Ovary (tissue), 9 donors: ENCODE results near the gene CARMIL3. TPM values are rescaled to one million over a fixed set of nuclear protein-coding genes. Genes with fewer than 3 reads are reported as not detected.

ENCODE experiments used
- DNase-seq, 5 donors: peaks; one replicate each; pipeline ENCODE4 v3.0.0-alpha.2; 2019 to 2020
- H3K27ac ChIP-seq, 2 donors: fragments of 200-600 bp; one replicate each; pipeline versions ENCODE4 v1.5.1 to v1.8.0; 2019 to 2022
- H3K27me3 ChIP-seq: fragments of 200-600 bp; one replicate; pipeline ENCODE4 v1.8.0; 2022
- H3K36me3 ChIP-seq: fragments of 200-600 bp; sonication (generic); one replicate; pipeline ENCODE4 v1.5.1; 2019
- H3K4me1 ChIP-seq: one replicate; pipeline ENCODE4 v1.8.1; 2013; ENCODE audit warnings: mild to moderate bottlenecking, moderate library complexity; ENCODE audit not compliant: insufficient read depth
- H3K4me3 ChIP-seq: fragments of 200-600 bp; sonication (generic); one replicate; pipeline ENCODE4 v1.5.1; 2017
- H3K9me3 ChIP-seq, 2 donors: fragments of 200-600 bp in 1 of 2; sonication (generic) in 1 of 2; one replicate each; pipeline versions ENCODE4 v1.5.1 to v1.8.1; 2013 to 2019; ENCODE audit warnings: mild to moderate bottlenecking in 1 of 2, moderate library complexity in 1 of 2
- EP300 ChIP-seq: sonication (generic); formaldehyde crosslinking; IDR thresholded peaks from one replicate; pipeline ENCODE4 v1.6.1; 2017; ENCODE audit warnings: antibody characterized with exemption
- POLR2A ChIP-seq: fragments of 450-650 bp; IDR thresholded peaks from one replicate; pipeline ENCODE4 v1.6.1; 2017; ENCODE audit warnings: antibody characterized with exemption, mild to moderate bottlenecking, moderate library complexity
- WGBS, 3 donors: extraction: QIAGEN DNeasy Blood & Tissue Kit in 1 of 3; methylation state at CpG; one replicate each; pipeline versions ENCODE4 v1.1.5 to v1.1.7; 2013 to 2017; 5-methylcytosine and 5-hydroxymethylcytosine counted together
- intact Hi-C, 4 donors: fragments of 100-400 bp; cut with DNase I; formaldehyde crosslinking; loops; one replicate each; pipeline versions ENCODE4 v1.11.0 to v1.15.1; 2022 to 2023
- polyA plus RNA-seq, 2 donors: library from polyadenylated mRNA; stranded (reverse); fragments of 200-250 nt in 1 of 2; fragments of 350-450 nt in 1 of 2; fragmentation: Illumina TruSeq in 1 of 2; extraction: RNeasy Lipid Tissue Mini Kit (QIAGEN cat#74804) in 1 of 2; gene quantifications; one replicate each; pipeline ENCODE4 v1.2.3, GENCODE V29; 2013 to 2014
- total RNA-seq, 7 donors: library from RNA; depleted of rRNA in 2 of 7; stranded (reverse); fragments of >200 nt in 2 of 7; fragmentation: NEBNext Ultra II Directional in 3 of 7; extraction: Animal tissue kit (Norgen Biotek cat#: 25700) in 3 of 7; gene quantifications; one replicate each; pipeline versions ENCODE4 v1.1.0 to v1.2.4, GENCODE V29; 2016 to 2023
- TF ChIP-seq, protein P1 (sequence below), 3 donors: fragments of 450-650 bp in 2 of 3; fragments of 200-600 bp in 1 of 3; IDR thresholded peaks; one replicate each; pipeline versions ENCODE4 v1.5.1 to v1.8.0; 2016 to 2022; ENCODE audit warnings: antibody characterized with exemption in 3 of 3, mild to moderate bottlenecking in 1 of 3
- donor health status: DM: no; HTN: no; CAD: no; lungs with moderate emphysema.
- donor health status: DM: no; HTN: no; CAD: no.
- donor health status: Bipolar disorder and iron deficiency.
- donor health status: DM: yes; HTN: yes; CAD: no.
- donor health status: DM: no; HTN: no; CAD: no.
- donor health status: DM: yes; HTN: yes; CAD: no.

The CARMIL3 gene
- total and polyA plus RNA-seq, 9 donors: 0.08 to 1.3 (median 0.25) TPM; not detected in 1

DNA sequence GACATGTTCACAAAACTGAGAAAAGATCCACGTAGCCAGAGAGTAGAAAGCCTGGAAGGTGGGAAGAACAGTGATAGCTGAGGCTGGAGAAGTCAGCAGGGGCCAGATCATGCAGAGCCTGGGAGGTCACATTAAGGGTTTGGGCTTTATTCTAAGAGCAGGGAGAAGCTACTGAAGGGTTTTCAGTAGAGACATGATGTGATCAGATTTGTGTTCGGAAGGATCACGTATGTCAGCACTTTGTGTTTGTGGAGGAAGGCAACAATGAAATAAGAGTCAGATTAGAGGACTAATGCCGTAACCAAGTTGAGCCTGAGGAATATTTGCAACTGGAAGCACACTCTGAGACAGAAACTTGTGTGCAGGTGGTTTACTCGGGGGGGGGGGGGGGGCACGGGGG is 38.1 kb downstream of the CARMIL3 start:
- WGBS, 3 donors: 80 to 82% (median 82%) methylated on average over 6 of the region's 6 CpGs
- peaks cover 3% of the 10 kb centered on the region for H3K4me1 ChIP-seq
- no peaks in the 10 kb centered on the region for H3K9me3 ChIP-seq
- no peaks in the 10 kb centered on the region for H3K36me3 ChIP-seq
- TF ChIP-seq, protein P1, sequence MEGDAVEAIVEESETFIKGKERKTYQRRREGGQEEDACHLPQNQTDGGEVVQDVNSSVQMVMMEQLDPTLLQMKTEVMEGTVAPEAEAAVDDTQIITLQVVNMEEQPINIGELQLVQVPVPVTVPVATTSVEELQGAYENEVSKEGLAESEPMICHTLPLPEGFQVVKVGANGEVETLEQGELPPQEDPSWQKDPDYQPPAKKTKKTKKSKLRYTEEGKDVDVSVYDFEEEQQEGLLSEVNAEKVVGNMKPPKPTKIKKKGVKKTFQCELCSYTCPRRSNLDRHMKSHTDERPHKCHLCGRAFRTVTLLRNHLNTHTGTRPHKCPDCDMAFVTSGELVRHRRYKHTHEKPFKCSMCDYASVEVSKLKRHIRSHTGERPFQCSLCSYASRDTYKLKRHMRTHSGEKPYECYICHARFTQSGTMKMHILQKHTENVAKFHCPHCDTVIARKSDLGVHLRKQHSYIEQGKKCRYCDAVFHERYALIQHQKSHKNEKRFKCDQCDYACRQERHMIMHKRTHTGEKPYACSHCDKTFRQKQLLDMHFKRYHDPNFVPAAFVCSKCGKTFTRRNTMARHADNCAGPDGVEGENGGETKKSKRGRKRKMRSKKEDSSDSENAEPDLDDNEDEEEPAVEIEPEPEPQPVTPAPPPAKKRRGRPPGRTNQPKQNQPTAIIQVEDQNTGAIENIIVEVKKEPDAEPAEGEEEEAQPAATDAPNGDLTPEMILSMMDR (IDR thresholded peaks at IDR 0.05): no peak
- TF ChIP-seq POLR2A: no peak
- no peak for TF ChIP-seq EP300
- no peaks in the 10 kb centered on the region for H3K27me3 ChIP-seq
- DNase-seq: no peak
- intact Hi-C loops: loop anchor here in 1 of 4 donors (10.0 kb wide), 1 partner anchor 105 kb away; the partner anchor contains the start of gene DHRS4L2
- no peak overlapping the region for H3K4me3 ChIP-seq
- H3K27ac ChIP-seq: no peak overlapping the region

DNA sequence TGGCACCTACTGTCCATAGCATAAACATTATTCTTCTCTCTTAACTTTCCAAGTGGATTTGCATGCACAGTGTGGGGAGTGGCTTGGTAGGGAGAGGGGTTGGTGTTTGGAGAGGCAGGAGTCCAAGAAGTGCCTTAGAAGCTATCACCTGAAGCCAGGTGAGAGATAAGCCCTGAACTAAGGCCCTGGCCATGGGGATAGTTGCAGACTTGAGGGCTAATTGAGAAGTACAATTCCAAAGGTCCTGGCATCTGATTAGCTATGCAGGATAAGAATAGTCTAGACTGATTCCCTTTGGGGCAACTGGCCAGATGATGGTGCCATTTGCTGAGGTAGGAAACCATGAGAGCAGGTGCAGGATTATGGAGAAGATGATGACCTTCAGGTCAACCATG is 40.3 kb downstream of the CARMIL3 start:
- no peaks in the 10 kb centered on the region for H3K9me3 ChIP-seq
- intact Hi-C loops: loop anchor here in 1 of 4 donors (10.0 kb wide), 1 partner anchor 107 kb away; the partner anchor contains the start of gene DHRS4L2
- no peak overlapping the region for H3K4me3 ChIP-seq
- no peak overlapping the region for H3K27ac ChIP-seq
- DNase-seq: peak in 1 of 5 donors; percentile 1
- H3K27me3 ChIP-seq: no peaks in the 10 kb centered on the region
- TF ChIP-seq POLR2A (no peak), EP300 (no peak)
- TF ChIP-seq, protein P1 (IDR thresholded peaks at IDR 0.05): no peak
- H3K4me1 ChIP-seq: peaks cover 3% of the 10 kb centered on the region
- no peaks in the 10 kb centered on the region for H3K36me3 ChIP-seq

DNA sequence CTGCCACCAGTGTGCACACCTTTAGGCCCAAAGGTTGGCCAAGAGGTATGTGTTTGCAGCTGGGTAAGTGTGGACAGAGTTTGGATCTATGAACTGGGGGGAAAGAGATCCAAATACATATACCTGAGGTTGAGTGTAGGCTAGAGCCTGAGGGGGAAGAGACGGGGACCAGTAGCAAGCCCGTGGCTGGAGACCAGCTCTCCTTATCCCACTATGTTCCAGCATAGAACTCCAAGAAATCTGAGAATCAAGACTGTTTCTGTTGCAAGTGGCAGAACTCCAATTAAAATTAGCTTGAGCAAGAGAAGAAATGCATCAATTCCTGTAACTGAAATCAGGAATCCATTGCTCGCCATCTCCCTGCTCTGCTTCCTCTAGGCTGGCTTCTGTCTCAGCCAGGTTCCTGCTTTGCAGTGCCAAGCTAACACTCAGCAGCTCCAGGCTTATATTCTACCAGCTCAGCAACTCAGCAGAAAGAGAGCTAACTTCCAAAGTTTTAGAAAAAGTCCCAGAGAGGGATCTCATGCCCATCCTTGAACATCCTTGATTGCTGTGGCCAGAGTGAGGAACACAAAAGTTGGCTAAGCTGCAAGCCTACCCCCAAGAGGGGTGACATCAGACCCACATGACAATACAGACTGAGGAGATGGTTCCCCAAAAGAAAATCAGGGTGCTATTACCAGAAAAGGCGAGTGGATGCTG is 40.8 kb downstream of the CARMIL3 start:
- WGBS, 3 donors: 88 to 92% (median 89%) methylated on average over 4 of the region's 4 CpGs
- no peak overlapping the region for H3K27ac ChIP-seq
- TF ChIP-seq EP300 (no peak), POLR2A (no peak)
- TF ChIP-seq, protein P1 (IDR thresholded peaks at IDR 0.05): no peak
- H3K4me3 ChIP-seq: no peak overlapping the region
- H3K4me1 ChIP-seq: peaks cover 3% of the 10 kb centered on the region
- H3K9me3 ChIP-seq: no peaks in the 10 kb centered on the region
- DNase-seq: peak in 1 of 5 donors; percentile 1
- no peaks in the 10 kb centered on the region for H3K36me3 ChIP-seq
- H3K27me3 ChIP-seq: no peaks in the 10 kb centered on the region
- intact Hi-C loops: loop anchor here in 1 of 4 donors (10.0 kb wide), 1 partner anchor 108 kb away; the partner anchor contains the start of gene DHRS4L2

DNA sequence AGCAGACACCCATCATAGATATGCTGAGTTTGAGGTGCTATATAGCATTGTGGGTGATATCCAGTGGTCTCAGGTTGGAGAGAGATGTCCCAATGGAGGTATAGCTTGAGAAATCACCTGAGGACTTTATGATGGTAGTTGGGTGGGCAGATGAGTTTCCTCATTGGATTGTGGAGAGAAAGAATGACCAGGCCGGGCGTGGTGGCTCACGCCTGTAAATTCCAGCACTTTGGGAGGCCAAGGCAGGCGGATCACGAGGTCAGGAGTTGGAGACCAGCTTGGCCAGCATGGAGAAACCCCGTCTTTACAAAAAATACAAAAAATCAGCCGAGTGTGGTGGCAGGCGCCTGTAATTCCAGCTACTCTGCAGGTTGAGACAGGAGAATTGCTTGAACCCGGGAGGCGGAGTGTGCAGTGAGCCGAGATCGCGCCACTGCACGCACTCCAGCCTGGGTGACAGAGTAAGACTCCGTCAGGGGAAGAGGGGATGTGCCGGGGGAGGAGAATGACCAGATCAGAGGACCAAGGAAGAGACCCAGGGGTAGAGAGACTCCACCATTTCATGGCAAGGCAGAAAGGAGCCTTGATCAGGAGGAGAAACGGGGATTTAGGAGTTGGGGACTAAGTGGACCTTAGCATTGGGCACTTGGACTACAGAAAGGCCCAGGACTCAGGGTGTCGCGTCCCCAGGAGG is 41.5 kb downstream of the CARMIL3 start:
- no peaks in the 10 kb centered on the region for H3K9me3 ChIP-seq
- TF ChIP-seq POLR2A (no peak), EP300 (no peak)
- TF ChIP-seq, protein P1 (IDR thresholded peaks at IDR 0.05): no peak
- intact Hi-C loops: loop anchor here in 1 of 4 donors (10.0 kb wide), 1 partner anchor 109 kb away; the partner anchor contains the start of gene DHRS4L2
- peak overlapping the region; percentile 40 to 46 for H3K27ac ChIP-seq
- 81 to 85% (median 84%) methylated on average over 19 of the region's 19 CpGs for WGBS, 3 donors
- H3K4me1 ChIP-seq: peaks cover 3% of the 10 kb centered on the region
- H3K36me3 ChIP-seq: no peaks in the 10 kb centered on the region
- H3K4me3 ChIP-seq: peak overlapping the region; percentile 63
- DNase-seq: peak in 1 of 5 donors; percentile 34
- H3K27me3 ChIP-seq: no peaks in the 10 kb centered on the region
